AG20443 (cell line): ENCODE data around the gene ATR.
"Not testable (repeated sequence)": the region's sequence is repeated elsewhere in the genome, so short reads cannot be mapped to it uniquely, and the experiment has no call there.

ENCODE experiments used
- DNase-seq: peaks from one replicate; pipeline ENCODE4 v3.0.0; 2012; ENCODE audit warnings: low spot score, mixed read lengths

Gene ATR

DNA sequence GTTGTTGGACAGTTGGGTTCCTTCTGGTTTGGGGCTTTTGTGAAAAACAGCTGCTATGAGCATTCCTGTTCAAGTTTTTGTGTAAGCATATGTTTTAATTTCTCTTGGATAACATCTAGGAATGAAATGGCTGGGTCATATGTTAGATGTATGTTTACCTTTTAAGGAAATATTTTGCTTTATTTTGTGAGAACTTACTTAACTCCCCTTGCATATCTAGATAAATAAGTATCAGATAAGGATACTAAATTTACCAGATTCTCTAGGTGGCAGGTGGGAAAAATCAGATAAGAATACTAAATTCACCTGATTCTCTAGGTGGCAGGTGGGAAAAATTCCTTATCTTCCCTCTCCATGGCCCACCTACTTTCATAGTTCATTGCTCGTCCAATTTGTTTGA, 16.6 kb upstream of the ATR start:
- no peak for DNase-seq

- not testable (repeated sequence) for DNase-seq
These were observed 13.7 kb upstream of the ATR start for GRCh38 chr3:142592268-142592667.

DNA sequence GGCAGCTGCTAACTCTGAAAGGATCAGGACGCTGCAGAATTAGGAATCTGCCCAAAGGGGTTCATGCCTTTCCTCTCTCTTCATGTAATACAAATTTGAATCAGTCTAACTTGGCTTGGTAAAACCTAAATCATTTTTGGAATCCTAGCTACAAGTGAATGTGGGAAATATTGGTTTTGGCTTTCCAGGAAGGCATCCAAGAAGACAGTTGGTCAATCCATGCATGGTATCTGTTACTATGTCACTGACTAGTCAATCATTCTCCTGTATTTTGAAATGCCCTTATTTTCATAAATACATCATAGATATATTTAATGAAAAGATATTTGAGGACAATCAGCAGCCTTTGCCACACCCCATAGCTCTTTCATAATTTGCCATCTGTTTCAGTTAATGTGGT, 10.2 kb upstream of the ATR start:
- no peak for DNase-seq

DNA sequence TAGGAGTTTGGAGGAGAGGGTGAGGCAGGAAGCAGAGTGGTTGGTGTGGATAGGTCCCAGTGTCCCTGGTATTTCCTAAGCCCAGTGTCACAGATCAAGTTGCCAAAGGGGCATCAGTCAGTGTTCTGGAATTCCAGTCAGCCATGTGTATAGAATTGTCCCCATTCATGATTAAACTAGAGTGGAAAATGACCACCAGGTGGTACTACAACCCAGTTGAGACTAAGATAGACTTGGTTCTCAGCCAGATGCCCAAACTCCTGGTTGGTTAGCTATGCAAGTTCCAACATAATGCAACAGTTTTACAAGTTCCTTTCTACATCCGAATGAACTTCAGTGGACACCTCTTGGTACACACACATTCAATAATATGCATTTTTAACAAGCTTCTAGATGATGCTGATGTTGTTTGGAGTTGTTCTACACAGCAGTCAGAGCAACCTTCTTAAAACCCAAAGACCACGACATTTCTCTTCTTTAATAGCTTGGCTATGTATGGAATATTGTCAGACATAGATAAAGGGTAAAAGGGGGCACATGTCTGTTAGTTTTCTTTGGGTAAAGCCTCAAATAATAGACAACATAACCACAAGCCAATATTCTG, 8.4 kb upstream of the ATR start:
- peak; percentile 74 for DNase-seq

- DNase-seq, result not testable (repeated sequence)
These were observed 2.5 kb upstream of the ATR start for GRCh38 chr3:142581070-142581469.

DNA sequence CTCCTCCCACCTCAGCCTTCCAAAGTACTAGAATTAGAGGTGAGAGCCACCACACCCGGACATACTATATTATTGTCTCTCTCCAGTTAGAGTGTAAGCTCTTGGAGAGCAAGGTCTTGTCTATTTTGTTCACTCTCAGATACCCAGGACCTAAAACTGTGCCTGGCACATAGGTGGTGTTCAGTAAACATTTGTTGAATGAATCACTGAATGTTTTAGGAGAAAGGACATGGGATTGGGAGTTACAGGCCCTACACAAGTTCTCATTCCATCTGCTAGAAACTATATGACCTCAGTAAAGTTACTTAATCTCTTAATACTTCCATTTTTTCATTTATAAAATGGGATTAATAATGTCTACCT, 1.5 kb upstream of the ATR start:
- DNase-seq, result no peak

- peak; percentile 29 for DNase-seq
These were observed 721 bp downstream of the ATR start for GRCh38 chr3:142577696-142578328.

DNA sequence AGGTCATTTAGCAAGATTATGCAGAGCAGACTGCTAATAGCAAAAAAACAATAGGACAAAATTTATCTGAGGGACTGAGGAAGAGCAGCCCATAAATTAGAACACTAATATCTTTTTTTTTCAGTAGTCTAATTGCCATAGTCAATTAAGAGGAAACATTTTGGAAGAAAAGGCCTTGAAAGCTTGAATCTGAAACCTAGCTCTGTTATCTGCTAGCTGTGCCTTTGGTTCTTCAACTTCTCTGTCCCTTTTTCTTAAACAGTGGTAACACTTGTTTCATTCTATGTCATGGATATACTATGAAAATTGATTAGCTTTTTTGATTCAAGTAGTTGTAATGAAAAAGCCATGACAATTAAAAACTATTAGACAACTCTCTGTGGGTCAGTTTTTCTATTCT, 1.7 kb downstream of the ATR start:
- no peak for DNase-seq

DNA sequence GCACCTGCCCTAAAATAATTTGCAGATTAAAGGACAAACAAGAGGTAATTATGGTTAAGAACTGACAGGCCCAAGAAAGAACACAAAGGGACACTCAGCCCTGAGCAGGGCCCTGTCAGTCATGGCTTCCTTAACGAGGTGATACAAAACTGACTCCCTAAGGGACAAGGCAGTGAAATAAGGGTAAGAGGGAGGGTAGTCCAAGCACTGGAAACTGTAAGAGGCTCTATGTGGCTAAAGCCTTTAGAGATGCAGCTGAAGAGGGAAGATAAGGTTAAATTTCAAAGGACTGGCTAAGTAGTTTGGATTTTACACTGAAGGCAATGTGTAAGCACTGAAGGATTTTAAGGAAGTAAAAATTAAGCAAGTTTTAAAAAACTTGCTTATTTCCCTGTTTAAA, 3.9 kb downstream of the ATR start:
- no peak for DNase-seq

GRCh38 chr3:142574223-142574622, 4.3 kb downstream of the ATR start:
- DNase-seq, result not testable (repeated sequence)

DNA sequence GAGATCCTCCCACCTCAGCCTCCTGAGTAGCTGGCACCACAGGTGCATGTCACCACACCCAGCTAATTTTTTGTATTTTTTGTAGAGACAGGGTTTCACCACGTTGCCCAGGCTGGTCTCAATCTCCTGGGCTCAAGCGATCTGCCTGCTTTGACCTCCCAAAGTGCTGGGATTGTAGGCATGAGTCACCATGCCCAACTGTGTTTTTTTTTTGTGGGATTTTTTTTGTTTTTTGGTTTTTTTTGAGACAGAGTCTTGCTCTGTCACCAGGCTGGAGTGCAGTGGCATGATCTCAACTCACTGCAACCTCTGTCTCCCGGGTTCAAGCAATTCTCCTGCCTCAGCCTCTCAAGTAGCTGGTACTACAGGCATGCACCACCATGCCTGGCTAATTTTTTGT, 9.1 kb downstream of the ATR start:
- not testable (repeated sequence) for DNase-seq

DNA sequence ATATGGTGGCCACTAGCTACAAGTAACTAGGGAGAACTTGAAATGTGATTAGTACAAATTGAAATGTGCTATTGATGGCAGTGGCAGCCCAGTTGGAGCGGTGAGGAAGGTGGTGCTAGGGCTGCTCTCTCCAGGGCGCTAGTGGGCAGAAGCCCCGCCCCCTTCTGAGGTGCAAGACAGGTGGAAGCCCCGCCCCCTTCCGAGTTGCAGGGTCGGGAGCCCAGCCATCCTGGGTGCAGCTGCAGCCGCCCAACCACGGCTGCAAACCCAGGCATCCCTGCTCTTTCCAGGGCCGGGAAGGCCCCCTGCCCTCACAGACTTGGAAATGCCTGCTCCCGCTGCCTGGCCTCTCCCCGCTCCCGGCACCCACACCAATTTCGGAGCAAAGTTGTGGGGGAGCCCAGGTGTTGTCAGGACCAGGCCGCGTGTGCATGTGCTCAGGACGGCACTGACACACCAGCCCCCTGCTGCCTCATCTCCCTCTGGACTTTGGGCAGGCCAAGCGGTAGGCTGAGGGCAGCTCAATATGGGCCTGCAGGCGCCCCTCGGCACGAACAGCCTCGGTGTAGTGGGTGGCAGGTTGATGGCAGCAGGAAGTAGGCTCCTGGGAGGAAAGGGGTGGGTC, 10.0 kb downstream of the ATR start:
- no peak for DNase-seq

- DNase-seq, result no peak
These were observed 12.4 kb downstream of the ATR start for GRCh38 chr3:142566096-142566495.

DNA sequence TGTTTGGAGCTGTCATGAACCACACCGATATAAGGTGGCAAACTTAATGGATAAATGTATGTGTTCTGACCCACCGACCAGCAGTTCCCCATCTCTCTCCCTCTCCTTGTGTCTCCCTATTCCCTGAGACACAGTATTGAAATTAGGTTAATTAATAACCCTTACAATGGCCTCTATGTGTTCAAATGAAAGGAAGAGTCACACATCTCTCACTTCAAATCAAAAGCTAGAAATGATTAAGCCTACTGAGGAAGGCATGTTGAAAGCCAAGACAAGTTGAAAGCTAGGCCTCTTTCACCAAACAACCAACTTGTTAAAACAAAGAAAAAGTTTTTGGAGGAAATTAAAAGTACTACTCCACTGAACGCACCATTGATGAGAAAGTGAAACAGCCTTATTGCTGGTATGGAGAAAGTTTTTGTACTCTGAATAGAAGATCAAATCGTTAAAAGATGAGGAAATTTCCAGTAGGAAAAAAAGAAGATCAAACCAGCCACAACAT, 15.0 kb downstream of the ATR start:
- no peak for DNase-seq

DNA sequence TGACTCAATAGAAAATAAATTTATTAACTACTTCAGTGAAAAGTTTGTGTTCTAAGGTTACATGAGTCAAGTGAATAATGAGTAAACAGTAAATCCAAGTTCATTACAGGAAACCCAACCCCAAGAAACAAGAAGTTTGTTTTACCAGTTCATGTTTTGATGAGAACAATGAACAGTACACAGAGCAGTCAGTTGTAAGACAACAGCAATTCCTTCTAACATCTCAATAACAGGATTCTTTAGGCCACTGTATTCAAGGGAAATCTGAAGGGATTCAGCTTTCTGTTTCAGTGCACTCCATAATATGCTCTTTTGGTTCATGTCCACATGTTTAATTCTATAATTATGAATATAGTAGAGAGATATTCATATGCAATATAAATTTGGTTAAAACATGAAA, 18.4 kb downstream of the ATR start:
- no peak for DNase-seq

GRCh38 chr3:142553741-142554140, 24.8 kb downstream of the ATR start:
- DNase-seq, result no peak

DNA sequence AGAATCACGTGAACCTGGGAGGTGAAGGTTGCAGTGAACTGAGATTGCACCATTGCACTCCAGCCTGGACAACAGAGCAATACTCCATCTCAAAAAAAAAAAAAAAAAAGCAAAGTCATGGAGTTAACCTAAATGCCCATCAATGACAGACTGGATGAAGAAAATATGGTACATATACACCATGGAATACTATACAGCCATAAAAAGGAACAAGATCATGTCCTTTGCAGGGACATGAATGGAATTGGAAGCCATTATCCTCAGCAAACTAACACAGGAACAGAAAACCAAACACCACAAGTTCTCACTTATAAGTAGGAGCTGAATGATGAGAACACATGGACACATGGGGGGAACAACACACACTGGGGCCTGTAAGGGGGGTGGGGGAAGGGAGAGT, 26.0 kb downstream of the ATR start:
- not testable (repeated sequence) for DNase-seq

DNA sequence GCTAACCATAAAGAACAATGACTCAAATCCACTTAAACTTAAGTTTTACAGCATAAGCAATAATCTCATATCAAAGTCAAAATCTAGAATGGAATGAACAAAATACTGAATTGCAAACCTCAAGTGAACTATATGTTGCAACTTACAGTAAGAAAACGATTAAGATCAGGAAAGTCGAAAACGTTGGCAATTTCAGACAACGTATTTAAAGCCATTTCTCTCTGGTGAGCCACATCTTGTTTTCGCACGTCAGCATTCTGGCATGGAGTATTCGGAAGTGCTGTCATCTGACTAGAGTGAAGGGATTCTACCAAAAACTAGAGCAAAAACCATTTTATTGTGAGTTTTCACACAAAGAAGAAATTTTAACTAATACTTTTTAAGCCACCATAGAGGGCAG, 28.5 kb downstream of the ATR start:
- DNase-seq, result no peak

- DNase-seq, result no peak
These were observed 35.2 kb downstream of the ATR start for GRCh38 chr3:142543307-142543706.

- no peak for DNase-seq
These were observed 36.5 kb downstream of the ATR start for GRCh38 chr3:142542054-142542453.

DNA sequence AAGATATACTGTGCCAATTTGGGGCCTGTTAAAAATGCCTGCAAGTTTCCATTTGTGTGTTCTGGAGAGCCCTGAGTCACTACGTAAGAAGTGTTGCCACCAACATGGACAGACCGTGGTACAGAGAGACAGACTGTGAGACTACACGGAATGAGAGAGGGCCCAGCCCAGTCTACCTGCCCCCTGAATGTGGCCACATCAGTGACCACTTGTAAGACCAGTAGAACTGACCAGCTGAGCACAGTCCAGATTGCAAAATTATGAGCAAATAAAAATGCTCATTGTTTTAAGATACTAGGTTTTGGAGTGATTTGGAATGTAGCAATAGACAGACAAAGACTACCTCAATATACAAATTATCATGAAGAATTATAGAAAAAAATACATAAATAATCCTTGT, 42.0 kb downstream of the ATR start:
- DNase-seq, result no peak

DNA sequence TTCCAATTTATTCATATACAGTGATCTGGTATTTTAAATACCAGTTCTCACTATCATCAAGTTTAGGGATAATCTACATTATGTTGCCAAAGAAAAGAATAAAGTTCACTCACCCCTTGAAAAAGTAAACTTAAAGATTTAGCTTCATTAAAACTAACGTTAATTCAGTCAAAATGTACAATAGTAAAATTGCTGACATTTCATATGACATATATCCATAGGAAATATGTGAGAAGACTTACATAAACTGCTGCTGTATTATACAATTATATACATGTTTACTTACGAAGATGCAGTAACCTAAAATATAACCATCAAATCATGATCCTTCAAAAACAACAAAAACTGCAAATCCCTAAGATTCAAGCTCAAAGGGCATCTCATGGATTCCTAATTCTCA, 44.0 kb downstream of the ATR start:
- no peak for DNase-seq

- DNase-seq, result no peak
These were observed 48.2 kb downstream of the ATR start for GRCh38 chr3:142530296-142530695.
